IPS-18a (cell line): Measurements from ENCODE around the gene FBXO30.

ENCODE experiments used
- H3K27ac ChIP-seq: one replicate; pipeline ENCODE4 v1.5.1; 2013; ENCODE audit warnings: low read length
- H3K27me3 ChIP-seq: one replicate; pipeline ENCODE4 v1.6.1; 2013; ENCODE audit warnings: mild to moderate bottlenecking, low read length; ENCODE audit not compliant: control insufficient read depth, insufficient read depth
- H3K36me3 ChIP-seq: one replicate; pipeline ENCODE4 v1.6.1; 2013; ENCODE audit warnings: low read depth, low read length; ENCODE audit not compliant: control insufficient read depth
- H3K4me1 ChIP-seq: one replicate; pipeline ENCODE4 v1.6.1; 2013; ENCODE audit warnings: low read depth, low read length; ENCODE audit not compliant: control insufficient read depth
- H3K4me3 ChIP-seq: one replicate; pipeline ENCODE4 v1.5.1; 2013; ENCODE audit warnings: low read length
- H3K9ac ChIP-seq: one replicate; pipeline ENCODE4 v1.6.1; 2013; ENCODE audit warnings: mild to moderate bottlenecking, low read length, moderate library complexity
- H3K9me3 ChIP-seq: one replicate; pipeline ENCODE4 v1.6.1; 2013; ENCODE audit warnings: low read depth, low read length; ENCODE audit not compliant: control insufficient read depth

The FBXO30 gene

DNA sequence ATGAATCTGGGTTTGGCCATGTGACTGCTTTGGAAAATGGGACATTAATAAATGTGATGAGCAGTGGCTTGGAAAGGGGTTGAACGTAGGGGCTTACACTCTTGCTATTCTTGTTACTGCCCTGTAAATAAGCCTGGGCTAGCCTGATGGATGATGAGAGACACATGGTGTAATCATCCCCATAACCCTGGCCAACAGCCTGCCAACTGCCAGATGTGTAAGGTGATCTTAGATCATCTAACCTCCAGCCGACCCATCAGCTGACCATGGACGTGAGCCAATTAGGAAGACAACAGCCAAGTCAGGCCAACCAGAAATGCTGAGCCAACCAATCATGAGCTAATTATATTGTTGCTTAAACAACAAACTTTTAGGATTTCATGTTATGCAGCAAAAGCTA, 25.2 kb downstream of the FBXO30 start:
- Histone ChIP-seq H3K9ac (no peak overlapping the region), H3K9me3 (peaks cover 3% of the 10 kb centered on the region), H3K27ac (no peak overlapping the region), H3K27me3 (no peaks in the 10 kb centered on the region), H3K4me3 (no peak overlapping the region), H3K4me1 (no peaks in the 10 kb centered on the region), H3K36me3 (peaks cover 6% of the 10 kb centered on the region)

DNA sequence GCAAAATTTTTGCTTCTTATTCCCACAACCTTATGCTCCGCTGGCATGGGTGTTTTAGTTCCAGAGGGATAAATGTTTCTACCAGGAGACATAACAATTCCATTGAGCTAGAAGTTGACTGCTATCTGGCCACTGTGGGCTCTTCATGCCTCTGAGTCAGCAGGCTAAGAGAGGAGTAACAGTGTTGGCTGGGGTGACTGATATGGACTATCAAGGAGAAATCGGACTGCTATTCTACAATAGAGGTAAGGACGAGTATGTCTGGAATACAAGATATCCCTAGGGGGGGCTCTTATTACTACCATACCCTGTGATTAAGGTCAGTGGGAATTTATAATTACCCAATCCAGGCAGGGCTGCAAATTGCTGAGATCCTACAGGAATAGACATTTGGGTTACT, 26.9 kb downstream of the FBXO30 start:
- no peak overlapping the region for H3K9ac ChIP-seq
- no peaks in the 10 kb centered on the region for H3K27me3 ChIP-seq
- H3K36me3 ChIP-seq: peaks cover 4% of the 10 kb centered on the region
- no peaks in the 10 kb centered on the region for H3K4me1 ChIP-seq
- no peaks in the 10 kb centered on the region for H3K9me3 ChIP-seq
- no peak overlapping the region for H3K27ac ChIP-seq
- no peak overlapping the region for H3K4me3 ChIP-seq

DNA sequence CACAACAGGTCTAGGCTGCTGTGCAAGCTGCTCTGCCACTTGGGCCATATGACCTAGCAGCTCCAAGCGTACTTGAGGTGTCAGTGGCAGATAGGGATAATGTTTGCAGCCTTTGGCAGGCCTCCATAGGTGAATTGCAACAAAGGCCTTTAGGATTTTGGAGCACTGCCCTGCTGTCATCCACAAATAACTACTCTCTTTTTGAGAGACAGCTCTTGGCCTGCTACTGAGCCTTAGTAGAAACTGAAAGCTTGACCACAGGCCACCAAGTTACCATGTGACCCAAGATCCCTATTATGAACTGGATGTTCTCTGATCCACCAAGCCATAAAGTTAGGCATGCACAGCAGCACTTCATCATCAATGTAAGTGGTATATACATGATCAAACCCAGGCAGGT, 29.9 kb downstream of the FBXO30 start:
- no peak overlapping the region for H3K9ac ChIP-seq
- no peaks in the 10 kb centered on the region for H3K27me3 ChIP-seq
- no peaks in the 10 kb centered on the region for H3K9me3 ChIP-seq
- H3K36me3 ChIP-seq: no peaks in the 10 kb centered on the region
- H3K4me3 ChIP-seq: no peak overlapping the region
- no peaks in the 10 kb centered on the region for H3K4me1 ChIP-seq
- no peak overlapping the region for H3K27ac ChIP-seq

DNA sequence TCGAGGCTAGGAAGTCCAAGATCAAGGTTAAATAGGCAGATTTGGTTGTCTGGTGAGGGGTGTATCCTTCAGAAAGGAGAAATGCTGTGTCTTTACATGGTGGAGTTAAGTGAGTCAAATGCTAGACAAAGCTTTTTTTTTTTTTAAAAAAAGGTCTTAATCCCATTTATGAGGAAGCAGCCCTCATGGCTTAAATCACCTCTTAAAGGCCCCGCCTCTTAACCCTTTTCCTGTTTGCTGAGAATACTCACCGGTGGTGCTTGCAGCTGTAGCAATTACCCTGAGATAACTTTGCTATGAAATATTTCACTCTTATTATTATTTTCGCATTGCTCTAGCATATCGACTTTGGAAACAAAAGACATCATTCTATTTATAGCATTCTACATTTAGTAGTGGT, 30.8 kb downstream of the FBXO30 start:
- Histone ChIP-seq H3K4me1 (no peaks in the 10 kb centered on the region), H3K9me3 (no peaks in the 10 kb centered on the region), H3K27ac (no peak overlapping the region), H3K36me3 (no peaks in the 10 kb centered on the region), H3K4me3 (no peak overlapping the region), H3K9ac (no peak overlapping the region), H3K27me3 (no peaks in the 10 kb centered on the region)

DNA sequence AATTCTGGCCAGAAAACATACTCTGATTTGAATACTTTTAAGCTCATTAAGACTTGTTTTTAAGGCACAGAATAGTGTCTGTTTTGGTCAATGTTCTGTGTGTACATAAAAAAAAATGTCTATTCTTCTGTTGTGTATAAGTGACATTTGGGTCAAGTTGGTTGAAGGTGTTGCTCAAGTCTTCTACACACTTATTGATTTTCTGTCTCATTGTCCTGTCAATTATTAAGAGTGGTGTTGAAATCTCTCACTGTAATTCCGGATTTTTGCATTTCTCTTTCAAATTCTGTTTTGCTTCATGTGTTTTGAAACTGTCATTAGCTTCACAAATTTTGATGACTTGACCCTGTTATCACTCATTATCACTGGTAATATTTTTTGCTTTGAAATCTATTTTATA, 41.7 kb downstream of the FBXO30 start:
- Histone ChIP-seq H3K27me3 (no peaks in the 10 kb centered on the region), H3K9ac (no peak overlapping the region), H3K9me3 (no peaks in the 10 kb centered on the region), H3K4me3 (no peak overlapping the region), H3K4me1 (no peaks in the 10 kb centered on the region), H3K27ac (no peak overlapping the region), H3K36me3 (no peaks in the 10 kb centered on the region)

DNA sequence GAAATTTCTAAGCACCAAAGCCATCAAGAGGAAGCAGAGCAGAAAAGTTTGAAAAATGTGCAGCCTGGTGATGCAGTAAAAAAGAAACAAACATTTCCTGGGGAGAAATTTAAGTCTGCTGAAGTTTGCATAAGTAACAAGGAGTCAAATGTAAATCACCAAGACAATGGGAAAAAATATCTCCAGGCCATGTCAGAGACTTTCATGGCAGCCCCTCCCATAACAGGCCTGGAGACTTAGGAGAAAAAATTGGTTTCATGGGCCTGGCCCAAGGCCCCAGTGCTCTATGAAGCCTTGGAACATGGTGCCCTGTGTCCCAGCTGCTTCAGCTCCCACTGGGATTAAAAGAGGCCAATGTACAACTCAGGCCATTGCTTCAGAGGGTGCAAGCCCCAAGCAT, 49.1 kb downstream of the FBXO30 start:
- H3K27me3 ChIP-seq: no peaks in the 10 kb centered on the region

DNA sequence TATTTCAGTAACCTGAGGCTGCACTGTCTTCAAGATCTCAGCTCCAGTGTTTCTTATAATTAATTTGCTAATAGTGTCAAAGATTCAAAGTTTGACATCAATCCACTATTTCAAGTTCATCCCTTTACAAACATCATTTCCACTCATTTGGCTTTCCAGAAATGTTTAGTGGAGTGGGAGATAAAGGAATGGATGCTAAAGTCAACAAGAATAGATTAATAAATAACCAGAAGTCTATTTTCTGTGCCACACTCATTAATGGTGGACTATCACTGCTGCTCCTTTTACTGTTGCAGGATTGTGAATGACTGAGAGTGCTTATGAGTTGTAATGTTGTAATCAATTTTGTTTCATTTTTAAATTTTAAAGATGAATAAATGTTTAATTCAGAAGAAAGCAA, 50.9 kb downstream of the FBXO30 start:
- Histone ChIP-seq H3K4me3 (no peak overlapping the region), H3K36me3 (no peaks in the 10 kb centered on the region), H3K27ac (no peak overlapping the region), H3K27me3 (no peaks in the 10 kb centered on the region), H3K9ac (no peak overlapping the region), H3K4me1 (no peaks in the 10 kb centered on the region), H3K9me3 (no peaks in the 10 kb centered on the region)

More for the DNA sequence above, 49.1 kb downstream of the FBXO30 start:
- H3K36me3 ChIP-seq: no peaks in the 10 kb centered on the region
- no peak overlapping the region for H3K27ac ChIP-seq
- no peak overlapping the region for H3K4me3 ChIP-seq
- no peak overlapping the region for H3K9ac ChIP-seq
- H3K4me1 ChIP-seq: no peaks in the 10 kb centered on the region
- no peaks in the 10 kb centered on the region for H3K9me3 ChIP-seq

DNA sequence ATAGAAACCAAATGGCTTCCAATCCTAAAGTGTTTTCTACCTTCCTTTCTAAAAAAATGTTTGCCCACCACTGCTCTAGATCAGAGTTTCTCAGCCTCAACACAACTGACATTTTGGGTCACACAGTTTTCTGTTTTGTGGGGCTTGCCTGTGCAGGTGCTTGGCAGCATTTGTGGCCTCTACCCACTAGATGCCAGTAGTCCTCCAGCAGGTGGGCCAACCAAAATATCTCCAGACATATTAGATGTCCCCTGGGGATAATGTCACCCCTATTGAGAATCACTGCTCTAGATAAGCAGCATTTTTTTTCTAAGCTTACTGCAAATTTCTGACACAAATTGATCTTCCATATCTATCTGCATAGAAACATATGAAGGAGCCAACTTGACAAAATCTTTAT, 53.0 kb downstream of the FBXO30 start:
- no peak overlapping the region for H3K27ac ChIP-seq
- H3K4me1 ChIP-seq: no peaks in the 10 kb centered on the region
- no peak overlapping the region for H3K9ac ChIP-seq
- no peaks in the 10 kb centered on the region for H3K27me3 ChIP-seq
- no peaks in the 10 kb centered on the region for H3K9me3 ChIP-seq
- no peak overlapping the region for H3K4me3 ChIP-seq
- no peaks in the 10 kb centered on the region for H3K36me3 ChIP-seq

DNA sequence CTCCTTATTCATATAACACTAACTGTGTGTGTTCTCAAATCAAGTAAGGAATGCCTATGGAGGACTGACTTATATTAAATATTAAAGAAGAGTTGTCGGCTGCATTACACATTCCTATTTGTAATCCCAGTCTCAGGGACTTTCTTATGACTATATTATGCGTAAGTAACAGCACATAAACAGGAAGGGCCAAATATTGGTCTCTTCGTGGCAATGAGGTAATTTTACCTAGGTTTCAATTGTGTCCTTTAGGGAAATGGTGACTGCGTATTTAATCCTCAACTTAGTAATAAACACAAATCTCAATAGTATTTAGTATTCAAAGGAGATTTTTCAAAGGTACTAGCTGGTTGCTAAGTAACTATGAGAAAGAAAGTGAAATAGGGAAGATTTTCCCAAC, 56.5 kb downstream of the FBXO30 start:
- Histone ChIP-seq H3K9me3 (no peaks in the 10 kb centered on the region), H3K4me3 (no peak overlapping the region)

DNA sequence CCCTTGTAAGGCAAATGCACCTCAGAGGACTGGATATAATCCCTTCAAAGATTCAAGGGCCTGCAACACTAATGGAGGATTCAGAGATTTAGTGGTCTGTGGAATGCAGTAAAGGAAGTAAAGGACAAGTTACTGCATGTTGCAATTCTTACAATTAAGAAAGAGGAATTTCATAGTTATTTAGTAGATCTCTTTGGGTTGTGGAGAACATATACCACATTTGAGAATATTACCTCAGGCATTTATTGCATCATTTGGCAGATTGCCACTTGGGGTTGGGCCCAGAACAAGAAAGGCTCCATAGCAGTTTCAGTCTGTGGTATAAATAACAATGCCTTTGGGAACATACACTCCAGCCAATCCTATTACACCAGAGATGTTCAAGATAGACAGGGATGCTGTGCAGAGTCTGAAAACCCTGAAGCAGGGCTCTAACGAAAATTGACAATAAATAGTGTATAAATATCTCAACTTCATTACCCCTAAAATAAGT, 58.4 kb downstream of the FBXO30 start:
- Histone ChIP-seq H3K36me3 (no peaks in the 10 kb centered on the region), H3K9ac (no peak overlapping the region), H3K4me3 (no peak overlapping the region), H3K27me3 (no peaks in the 10 kb centered on the region), H3K27ac (no peak overlapping the region), H3K4me1 (no peaks in the 10 kb centered on the region), H3K9me3 (no peaks in the 10 kb centered on the region)

More for the DNA sequence above, 56.5 kb downstream of the FBXO30 start:
- no peak overlapping the region for H3K9ac ChIP-seq
- H3K27ac ChIP-seq: no peak overlapping the region
- no peaks in the 10 kb centered on the region for H3K36me3 ChIP-seq
- no peaks in the 10 kb centered on the region for H3K4me1 ChIP-seq
- H3K27me3 ChIP-seq: no peaks in the 10 kb centered on the region

DNA sequence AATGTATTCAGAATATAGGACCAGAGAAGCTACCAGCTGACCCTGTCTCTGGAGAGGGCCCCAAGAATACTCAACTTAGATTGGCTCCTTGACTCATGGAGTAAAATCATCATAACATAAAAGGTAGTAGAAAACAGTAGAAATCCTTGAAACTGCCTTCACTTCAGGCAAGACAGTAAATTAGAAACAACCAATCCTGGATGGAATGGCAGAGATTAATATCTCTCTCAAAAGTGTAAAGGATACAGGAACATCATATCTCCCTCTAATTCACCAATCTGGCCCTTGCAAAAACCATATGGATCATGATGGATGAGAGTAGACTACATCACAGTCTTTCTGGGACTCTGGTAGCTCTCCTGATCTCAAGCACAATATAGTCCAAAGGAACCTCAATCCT, 58.9 kb downstream of the FBXO30 start:
- no peak overlapping the region for H3K4me3 ChIP-seq
- no peak overlapping the region for H3K27ac ChIP-seq
- H3K27me3 ChIP-seq: no peaks in the 10 kb centered on the region
- no peaks in the 10 kb centered on the region for H3K9me3 ChIP-seq
- no peak overlapping the region for H3K9ac ChIP-seq
- H3K4me1 ChIP-seq: no peaks in the 10 kb centered on the region
- H3K36me3 ChIP-seq: no peaks in the 10 kb centered on the region

DNA sequence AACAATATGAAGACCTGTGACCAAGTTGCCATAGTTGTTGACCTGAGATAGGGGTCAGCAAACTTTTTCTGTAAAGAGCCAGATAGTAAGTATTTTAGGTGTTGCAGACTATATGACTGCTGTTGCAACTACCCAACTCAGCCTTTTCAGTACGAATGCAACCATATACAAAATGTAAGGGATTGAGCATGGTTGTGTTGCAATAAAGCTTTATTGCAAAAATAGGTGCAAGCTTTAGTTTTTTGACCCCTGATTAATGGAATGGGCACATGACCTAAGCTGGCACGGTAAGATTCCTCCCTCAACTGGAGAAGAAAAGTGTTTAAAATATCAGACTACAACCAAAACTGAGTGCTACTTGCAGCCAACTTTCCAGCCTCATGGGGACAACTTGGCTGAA, 62.0 kb downstream of the FBXO30 start:
- Histone ChIP-seq H3K4me1 (no peaks in the 10 kb centered on the region), H3K27me3 (no peaks in the 10 kb centered on the region), H3K9me3 (no peaks in the 10 kb centered on the region), H3K36me3 (no peaks in the 10 kb centered on the region), H3K27ac (no peak overlapping the region), H3K4me3 (no peak overlapping the region), H3K9ac (no peak overlapping the region)
